DMS153 treated with DMSO at 0.1 percent for 48 hours (cell line): ENCODE measurements around the gene WSCD2.

Experiments
- DNase-seq: peaks from one replicate; lab custom pipeline; 2025; ENCODE audit not compliant: unreplicated experiment; lab: John Stamatoyannopoulos, UW

Gene WSCD2

DNA sequence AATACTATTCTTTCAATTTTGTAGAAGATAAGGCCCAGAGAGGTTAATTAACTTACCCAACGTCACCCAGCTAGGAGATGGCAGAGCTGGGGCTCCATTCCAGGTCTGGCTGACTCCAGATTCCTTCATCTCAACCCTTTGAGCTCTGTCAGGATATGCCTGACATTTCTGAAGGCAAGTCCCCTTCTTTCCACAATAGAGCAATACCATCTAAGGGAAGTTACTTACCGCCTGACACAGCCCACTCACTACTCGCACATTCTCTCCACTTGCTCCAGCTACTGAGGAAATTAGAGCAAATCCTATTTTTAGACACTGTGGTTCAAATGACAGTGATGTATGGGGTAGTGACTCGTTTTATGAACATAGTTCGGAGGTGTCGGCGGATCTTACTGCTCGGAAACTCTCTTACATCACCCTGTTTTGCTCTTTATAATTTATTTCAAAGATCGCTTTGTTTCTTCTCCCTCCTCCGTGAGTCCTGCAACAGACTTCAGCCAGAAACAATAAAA is 2.0 kb upstream of the WSCD2 start:
- DNase-seq = no peak

- no peak for DNase-seq
Measured at GRCh38 chr12:108127654-108128053, 1.4 kb upstream of the WSCD2 start.

DNA sequence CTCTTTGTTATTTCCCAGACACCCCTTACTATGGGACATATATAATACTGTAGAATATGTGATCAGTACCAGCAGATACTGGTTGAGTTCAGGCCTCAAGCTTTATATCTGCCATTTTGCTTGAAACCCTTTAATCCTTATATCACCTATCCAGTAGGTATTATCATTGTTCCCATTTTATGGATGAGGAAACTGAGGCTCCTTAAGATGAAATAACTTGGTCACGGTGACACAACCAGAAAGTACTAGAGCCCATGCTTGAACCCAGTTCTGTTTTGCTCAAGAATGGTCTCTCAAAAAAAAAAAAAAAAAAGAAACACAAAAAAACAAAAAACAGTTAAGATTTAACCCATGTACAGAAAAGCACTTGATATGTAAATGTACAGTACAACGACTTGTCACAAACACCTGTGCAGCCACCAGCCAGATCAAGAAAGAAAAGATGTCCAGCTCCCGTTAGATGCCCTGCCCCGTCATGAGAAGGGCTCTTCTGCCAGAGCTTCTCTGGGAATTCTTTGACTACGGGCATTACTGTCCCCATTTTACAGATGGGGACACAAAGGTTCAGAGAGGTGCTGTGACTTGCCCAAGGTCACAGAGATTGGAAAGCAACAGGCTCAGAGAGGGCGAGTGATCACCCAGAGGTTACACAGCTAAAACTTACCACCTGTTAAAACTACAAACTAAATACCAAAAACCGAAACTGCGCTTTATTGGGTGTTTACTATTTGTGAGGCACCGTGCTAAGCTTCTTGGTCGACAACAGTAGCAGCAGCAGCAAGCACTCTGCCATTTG is 669 bp upstream of the WSCD2 start:
- DNase-seq = no peak

DNA sequence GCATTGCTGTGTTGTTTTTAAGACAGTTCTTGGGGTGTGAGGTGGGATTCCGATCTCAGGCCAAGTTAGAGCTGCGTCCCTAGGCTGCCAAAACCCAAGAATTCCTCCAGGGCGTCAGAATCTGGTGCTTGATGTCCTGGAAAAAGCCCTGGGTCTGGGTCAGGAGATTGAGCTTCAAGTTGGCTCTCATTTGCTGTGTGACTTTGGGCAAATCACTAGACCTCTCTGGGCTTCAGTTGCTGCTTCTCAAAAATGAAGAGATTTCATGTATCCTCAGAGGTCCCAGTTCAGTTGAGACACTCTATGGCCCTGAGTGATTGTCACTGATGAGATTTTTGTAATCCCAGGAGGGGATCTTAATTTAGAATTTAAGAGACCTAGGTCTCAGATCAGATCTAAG is 1.9 kb downstream of the WSCD2 start:
- DNase-seq = no peak

DNA sequence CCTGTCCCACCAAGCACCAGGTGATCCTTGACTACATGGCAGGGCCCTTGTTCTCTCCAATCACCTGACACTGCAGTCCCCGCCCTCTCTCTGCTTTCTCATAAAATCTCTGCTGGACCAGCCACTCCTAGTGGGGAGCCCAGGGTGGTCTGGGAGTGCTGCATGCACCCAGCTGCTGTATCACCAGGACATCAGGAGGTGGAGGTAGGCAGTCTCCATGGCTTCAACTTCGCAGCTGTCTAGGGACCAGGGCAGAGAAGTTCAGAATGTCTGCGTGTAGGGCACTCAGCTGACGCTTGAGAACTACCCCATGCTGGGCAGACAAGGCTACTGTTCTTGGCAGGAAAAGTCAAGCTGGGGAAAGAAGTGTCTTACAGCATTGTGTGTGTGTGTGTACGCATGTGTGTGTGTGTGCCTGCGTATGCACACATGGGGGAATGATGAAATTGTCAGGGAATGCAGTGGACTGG is 2.6 kb downstream of the WSCD2 start:
- no peak for DNase-seq

GRCh38 chr12:108133482-108133881 is 4.4 kb downstream of the WSCD2 start:
- DNase-seq = no peak

DNA sequence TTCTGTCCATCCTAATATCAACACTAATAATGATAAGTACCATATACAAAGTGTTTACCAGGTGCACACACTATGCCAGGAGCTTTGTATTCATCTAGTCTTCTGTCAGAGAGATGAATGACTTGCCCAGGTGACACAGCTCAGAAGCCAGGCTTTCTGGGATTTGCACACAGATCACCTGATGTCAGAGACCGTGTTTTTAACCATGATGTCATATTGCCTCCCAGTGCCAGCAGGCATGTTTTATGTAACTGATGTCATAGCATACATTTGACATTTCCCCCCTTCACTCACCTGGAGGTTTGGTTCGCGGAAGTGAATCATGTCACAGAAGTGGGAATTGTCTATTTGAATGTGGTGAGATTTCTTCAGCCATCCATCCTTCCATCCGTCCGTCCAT is 5.7 kb downstream of the WSCD2 start:
- no peak for DNase-seq

DNA sequence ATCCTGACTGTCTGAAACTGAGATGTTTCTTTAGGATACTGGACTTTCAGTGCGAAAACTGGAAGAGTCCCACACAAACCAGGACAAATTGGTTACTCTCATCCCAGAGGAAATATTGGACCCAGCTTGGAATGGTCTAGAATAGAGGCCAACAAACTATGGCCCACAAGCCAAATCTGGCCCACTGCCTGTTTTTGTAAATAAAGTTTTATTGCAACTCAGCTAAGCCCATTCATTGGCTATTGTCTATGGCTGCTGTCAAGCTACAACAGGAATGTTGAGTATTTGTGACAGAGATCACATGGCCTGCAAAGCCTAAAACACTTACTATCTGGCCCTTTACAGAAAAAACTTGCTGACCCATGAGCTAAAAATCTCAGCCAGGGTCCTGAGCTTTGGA is 6.5 kb downstream of the WSCD2 start:
- DNase-seq = no peak

- DNase-seq = no peak
Measured at GRCh38 chr12:108136697-108137096, 7.6 kb downstream of the WSCD2 start.

DNA sequence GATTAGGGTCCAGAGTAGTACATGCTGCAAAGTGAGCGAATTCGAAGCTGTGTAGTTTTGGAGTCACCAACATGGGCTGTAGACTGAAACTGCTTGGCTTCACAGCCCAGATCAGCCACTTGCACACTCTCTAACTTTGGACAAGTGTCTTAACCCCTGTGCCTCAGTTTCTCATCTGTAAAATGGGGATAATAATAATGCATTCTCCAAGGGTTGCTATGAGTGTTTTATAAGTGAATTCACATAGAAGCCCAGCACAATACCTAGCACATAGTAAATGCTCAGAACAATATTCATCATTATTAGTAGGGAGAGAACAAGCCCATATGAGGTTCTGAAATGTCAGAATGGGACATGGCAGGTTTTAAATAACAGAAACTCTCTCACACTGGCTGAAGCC is 10.4 kb downstream of the WSCD2 start:
- DNase-seq = no peak

GRCh38 chr12:108140501-108140900 is 11.4 kb downstream of the WSCD2 start:
- no peak for DNase-seq

- no peak for DNase-seq
Measured at GRCh38 chr12:108141600-108142130, 12.6 kb downstream of the WSCD2 start.

DNA sequence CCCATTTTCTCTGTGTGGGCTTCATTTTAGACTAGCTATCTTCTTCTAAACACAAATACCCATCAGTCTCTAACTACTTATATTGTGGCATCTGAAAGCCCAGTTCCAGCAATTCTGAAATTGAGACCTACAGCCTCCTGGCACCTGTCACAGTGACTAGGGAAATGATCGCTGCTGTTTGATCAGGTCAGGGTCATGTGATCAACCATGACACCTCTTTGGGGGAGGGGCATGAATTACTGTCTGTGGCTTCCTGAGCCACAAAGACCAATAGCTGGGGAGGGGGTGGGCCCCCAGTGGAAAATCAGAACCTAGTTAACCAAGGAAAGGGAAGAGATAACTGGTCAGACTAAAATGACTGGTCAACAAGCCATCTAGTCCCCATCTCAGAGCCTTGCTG is 14.1 kb downstream of the WSCD2 start:
- no peak for DNase-seq

GRCh38 chr12:108144080-108144479 is 15.0 kb downstream of the WSCD2 start:
- no peak for DNase-seq

- DNase-seq = no peak
Measured at GRCh38 chr12:108145011-108145410, 15.9 kb downstream of the WSCD2 start.

DNA sequence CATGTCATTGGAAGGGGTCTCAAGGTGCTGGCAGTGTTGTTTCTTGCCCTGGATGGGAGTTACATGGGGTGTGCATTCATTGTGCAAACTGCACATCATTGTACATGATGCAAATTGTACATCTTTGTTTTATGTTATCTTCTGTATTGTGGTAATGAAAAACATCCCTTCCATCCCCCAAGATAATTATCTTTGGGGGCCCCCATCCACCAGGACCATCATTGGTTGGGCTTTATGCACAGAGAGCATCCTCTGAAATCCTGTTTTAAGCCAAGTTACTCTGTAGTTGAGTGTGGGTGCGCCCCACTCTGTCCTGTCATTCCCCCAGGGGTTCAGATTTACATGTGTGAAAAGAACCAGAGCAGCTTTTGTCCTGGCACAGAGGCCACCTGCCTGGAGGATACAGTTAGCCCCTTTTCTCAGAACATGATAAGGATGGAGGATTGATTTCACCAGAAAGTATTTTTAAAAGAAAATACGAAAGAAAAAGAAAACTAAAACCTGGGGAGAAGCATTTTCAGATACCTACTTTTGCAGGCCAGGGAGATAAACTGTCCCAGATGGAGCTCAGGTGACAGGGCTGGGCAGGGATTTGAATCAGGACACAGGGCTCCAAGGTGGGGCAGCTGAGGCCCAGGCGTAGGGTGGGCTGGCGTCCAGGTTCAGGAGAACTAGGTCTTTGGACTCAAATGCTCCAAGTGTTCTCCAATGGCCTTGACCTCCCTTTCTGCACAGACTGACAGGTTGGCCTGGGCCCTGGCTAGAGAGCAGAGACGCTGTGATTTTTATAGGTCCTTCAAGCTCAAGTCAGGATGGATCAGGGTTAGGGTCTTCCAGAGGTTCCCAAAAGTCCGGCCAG is 17.2 kb downstream of the WSCD2 start:
- DNase-seq = no peak

GRCh38 chr12:108147279-108147678 is 18.2 kb downstream of the WSCD2 start:
- DNase-seq = no peak

DNA sequence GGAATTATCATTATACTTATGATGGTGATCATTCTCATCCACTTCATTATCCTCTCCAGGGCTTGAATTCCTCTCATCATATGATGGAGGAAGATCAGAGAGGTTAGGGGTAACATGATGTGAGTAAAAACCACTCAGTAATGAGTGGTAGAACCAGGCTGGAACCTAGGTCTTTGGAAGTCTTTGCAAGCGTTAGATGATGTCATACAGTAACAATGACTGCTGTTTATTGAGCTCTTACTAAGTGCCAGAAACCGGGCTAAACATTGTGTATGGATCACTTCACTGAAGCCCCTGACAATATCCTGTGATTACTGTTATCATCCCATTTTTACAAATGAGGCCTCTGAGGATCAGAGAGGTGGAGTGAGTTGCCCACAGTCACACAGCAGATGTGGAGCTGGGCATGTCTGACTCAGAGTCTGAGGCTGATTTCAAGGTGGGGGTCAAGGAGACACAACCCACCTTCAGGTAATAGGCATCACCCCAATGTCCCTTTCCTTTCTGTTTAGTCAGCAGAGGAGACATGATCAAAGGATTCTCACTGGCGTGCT is 19.5 kb downstream of the WSCD2 start:
- no peak for DNase-seq

DNA sequence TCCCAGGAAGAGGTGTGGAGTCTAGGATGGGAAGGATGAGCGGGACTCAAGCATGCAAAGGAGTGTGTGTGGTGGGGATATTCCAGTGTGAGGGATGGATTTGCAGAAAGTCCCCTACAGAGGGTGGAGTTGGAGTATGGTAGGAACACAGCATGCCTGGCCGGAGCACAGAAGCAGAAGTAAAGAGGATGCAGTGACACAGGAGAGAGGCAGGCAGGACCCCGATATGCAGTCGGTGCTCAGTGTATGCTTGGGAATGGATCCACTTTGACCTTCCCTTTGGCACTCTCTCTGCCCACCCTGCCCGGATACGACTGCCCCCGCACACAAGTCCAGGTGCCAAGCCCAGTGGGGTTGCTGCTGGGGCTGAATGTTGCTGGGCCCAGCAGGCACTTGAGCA is 21.3 kb downstream of the WSCD2 start:
- DNase-seq = no peak

DNA sequence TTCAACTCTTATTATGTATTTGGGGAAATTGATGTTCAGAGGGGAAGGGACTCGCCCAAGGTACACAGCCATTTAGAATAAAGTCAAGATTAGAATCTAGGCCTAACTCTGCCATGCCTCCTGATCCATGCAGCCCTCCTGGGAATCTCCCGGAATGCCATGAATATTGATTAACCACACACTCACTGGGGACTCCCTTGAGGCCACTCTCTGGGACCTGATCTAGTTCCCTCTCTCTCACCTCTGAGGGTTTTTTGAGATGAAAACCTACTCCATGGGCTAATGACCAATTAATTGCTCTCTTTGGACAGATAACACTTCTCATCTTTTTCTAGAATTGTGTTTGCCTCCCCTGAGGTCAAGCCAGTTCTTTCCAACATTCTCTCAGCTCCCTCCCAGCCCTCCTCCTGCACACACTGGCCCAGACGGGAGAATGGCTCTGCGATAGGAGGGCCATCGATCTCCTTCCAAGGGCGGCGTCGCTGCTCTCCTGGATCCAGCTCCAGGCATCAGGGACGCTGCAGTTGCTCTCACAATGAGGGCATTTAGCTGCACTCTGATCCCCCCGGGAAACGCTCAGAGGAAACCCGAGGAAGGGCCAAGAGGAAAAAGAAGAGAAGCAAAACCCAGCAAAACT is 22.6 kb downstream of the WSCD2 start:
- DNase-seq = no peak

GRCh38 chr12:108152170-108152538 is 23.1 kb downstream of the WSCD2 start:
- no peak for DNase-seq
